Neutrophil (primary cell): ENCODE results near the gene PACS2.

Experiments
- H3K27ac ChIP-seq: fragments of 200-600 bp; sonication (generic); 2 replicates; pipeline ENCODE4 v1.5.1; 2016; ENCODE audit warnings: mild to moderate bottlenecking, moderate library complexity
- H3K27me3 ChIP-seq: fragments of 200-600 bp; sonication (generic); 2 replicates; pipeline ENCODE4 v1.6.0; 2016; ENCODE audit warnings: mild to moderate bottlenecking
- H3K36me3 ChIP-seq: fragments of 200-600 bp; sonication (generic); 2 replicates; pipeline ENCODE4 v1.5.1; 2017
- H3K4me1 ChIP-seq, 2 experiments: fragments of 200-600 bp in 1 of 2; sonication (generic) in 1 of 2; 1 replicate in 1 of 2; 2 replicates in 1 of 2; pipeline versions ENCODE4 v1.5.1 to v1.6.1; 2013 to 2016; ENCODE audit warnings: low read depth in 1 of 2, low read length in 1 of 2, mild to moderate bottlenecking in 1 of 2, moderate library complexity in 1 of 2; ENCODE audit not compliant: control insufficient read depth in 1 of 2, insufficient read depth in 1 of 2
- H3K4me3 ChIP-seq, 2 experiments: fragments of 200-600 bp in 1 of 2; sonication (generic) in 1 of 2; 1 replicate in 1 of 2; 2 replicates in 1 of 2; pipeline ENCODE4 v1.5.1; 2013 to 2016; ENCODE audit warnings: low read depth in 1 of 2, low read length in 1 of 2, mild to moderate bottlenecking in 1 of 2, moderate library complexity in 1 of 2
- H3K9me3 ChIP-seq: fragments of 200-600 bp; sonication (generic); 2 replicates; pipeline ENCODE4 v1.5.1; 2016
- CTCF ChIP-seq: fragments of 200-600 bp; sonication (generic); IDR thresholded peaks from 2 replicates; pipeline ENCODE4 v1.5.1; 2016; ENCODE audit warnings: antibody characterized with exemption

The PACS2 gene

GRCh38 chr14:105385698-105386365 is 71.3 kb downstream of the PACS2 start:
- Histone ChIP-seq H3K27me3 (no peaks in the 10 kb centered on the region), H3K27ac (no peak overlapping the region), H3K4me1 (peaks cover 13% of the 10 kb centered on the region in 2 experiments), H3K9me3 (no peaks in the 10 kb centered on the region), H3K36me3 (peaks cover 18% of the 10 kb centered on the region), H3K4me3 (no peak overlapping the region)
- TF ChIP-seq CTCF: no peak

GRCh38 chr14:105386581-105387529 is 72.3 kb downstream of the PACS2 start:
- Histone ChIP-seq H3K4me1 (peaks cover 13% of the 10 kb centered on the region in 2 experiments), H3K9me3 (no peaks in the 10 kb centered on the region), H3K27ac (no peak overlapping the region), H3K36me3 (peaks cover 18% of the 10 kb centered on the region), H3K27me3 (no peaks in the 10 kb centered on the region), H3K4me3 (no peak overlapping the region)
- TF ChIP-seq CTCF: no peak

- no peak overlapping the region for H3K4me3 ChIP-seq
- no peaks in the 10 kb centered on the region for H3K27me3 ChIP-seq
- peaks cover 18% of the 10 kb centered on the region for H3K36me3 ChIP-seq
- peaks cover 13% of the 10 kb centered on the region in 2 experiments for H3K4me1 ChIP-seq
- no peak for TF ChIP-seq CTCF
- H3K9me3 ChIP-seq: no peaks in the 10 kb centered on the region
- no peak overlapping the region for H3K27ac ChIP-seq
Measured at GRCh38 chr14:105387530-105387922, 73.0 kb downstream of the PACS2 start.

GRCh38 chr14:105388110-105388951 is 73.8 kb downstream of the PACS2 start:
- Histone ChIP-seq H3K36me3 (peaks cover 10% of the 10 kb centered on the region), H3K9me3 (no peaks in the 10 kb centered on the region), H3K27ac (no peak overlapping the region), H3K4me3 (no peak overlapping the region), H3K4me1 (peaks cover 13% of the 10 kb centered on the region in 2 experiments), H3K27me3 (no peaks in the 10 kb centered on the region)
- no peak for TF ChIP-seq CTCF

- Histone ChIP-seq H3K27me3 (no peaks in the 10 kb centered on the region), H3K9me3 (no peaks in the 10 kb centered on the region), H3K4me3 (no peak overlapping the region), H3K4me1 (peaks cover 17 to 19% of the 10 kb centered on the region in 2 experiments), H3K36me3 (peaks cover 9% of the 10 kb centered on the region), H3K27ac (no peak overlapping the region)
- TF ChIP-seq CTCF: no peak
Measured at GRCh38 chr14:105388976-105389375, 74.4 kb downstream of the PACS2 start.
